Fibroblast of villous mesenchyme (primary cell): ENCODE measurements around the gene OGFOD2. TPM values are rescaled to one million over a fixed set of nuclear protein-coding genes. Genes with fewer than 3 reads are reported as not detected.

Experiments used
- DNase-seq: peaks from one replicate; pipeline ENCODE4 v3.0.0-alpha.2; 2010; ENCODE audit warnings: low read depth
- H3K4me3 ChIP-seq: 2 replicates; pipeline ENCODE4 v1.5.1; 2011; ENCODE audit warnings: low read depth, mild to moderate bottlenecking, low read length
- CTCF ChIP-seq: IDR thresholded peaks from 2 replicates; pipeline ENCODE4 v1.5.1; 2012; ENCODE audit warnings: low read depth, mild to moderate bottlenecking, low read length; ENCODE audit not compliant: insufficient read depth
- total RNA-seq: library from RNA; depleted of rRNA; stranded (reverse); fragments of >200 nt; gene quantifications from 2 replicates; pipeline ENCODE4 v1.2.3, GENCODE V29; 2012

Gene OGFOD2
- total RNA-seq, 1 donor, result 7.3 TPM

- TF ChIP-seq CTCF, result no peak
- DNase-seq, result no peak
- no peak overlapping the region for H3K4me3 ChIP-seq
Observed at GRCh38 chr12:122989874-122990419, 14.9 kb downstream of the OGFOD2 start.

GRCh38 chr12:122990561-122990960, 15.5 kb downstream of the OGFOD2 start:
- no peak for DNase-seq
- no peak for TF ChIP-seq CTCF

GRCh38 chr12:122990961-122991622, 16.0 kb downstream of the OGFOD2 start:
- no peak for TF ChIP-seq CTCF
- DNase-seq, result no peak
- no peak overlapping the region for H3K4me3 ChIP-seq

More at GRCh38 chr12:122990561-122990960, 15.5 kb downstream of the OGFOD2 start:
- H3K4me3 ChIP-seq, result no peak overlapping the region

- DNase-seq, result no peak
- no peak for TF ChIP-seq CTCF
Observed at GRCh38 chr12:122991623-122992275, 16.7 kb downstream of the OGFOD2 start.

GRCh38 chr12:122992386-122992785, 17.3 kb downstream of the OGFOD2 start:
- DNase-seq, result no peak
- H3K4me3 ChIP-seq, result no peak overlapping the region
- TF ChIP-seq CTCF, result no peak

More at GRCh38 chr12:122991623-122992275, 16.7 kb downstream of the OGFOD2 start:
- no peak overlapping the region for H3K4me3 ChIP-seq

- H3K4me3 ChIP-seq, result no peak overlapping the region
- TF ChIP-seq CTCF, result no peak
- no peak for DNase-seq
Observed at GRCh38 chr12:122994140-122994675, 19.2 kb downstream of the OGFOD2 start.
